ENCODE data around the gene PPARA. TPM values are rescaled to one million over a fixed set of nuclear protein-coding genes. Genes with fewer than 3 reads are reported as not detected.

PPARA gene
- polyA plus RNA-seq, 3 donors = 3.7 to 6.3 (median 4.9) TPM

GRCh38 chr22:46260038-46260437 lies 109.7 kb downstream of the PPARA start:
- TF ChIP-seq CTCF (IDR thresholded peaks at IDR 0.05) = no peak
- Mint-ChIP-seq H3K4me3 (no peak overlapping the region), H3K27ac (peak overlapping the region in 1 of 7 donors; percentile 61), H3K9me3 (peaks cover 8 to 28% (median 17%) of the 10 kb centered on the region in 7 donors), H3K4me1 (peaks cover 22% of the 10 kb centered on the region), H3K36me3 (peaks cover 12 to 21% of the 10 kb centered on the region in 2 donors), H3K27me3 (ENCODE audit: low read depth in 3 of 3) (peaks cover 25 to 33% (median 32%) of the 10 kb centered on the region in 3 donors)
- H3K9me3 ChIP-seq (replicated peaks in 1 of 2; ENCODE audit: control insufficient read depth in 1 of 2, insufficient read depth in 1 of 2, low read length in 2 of 2) = peaks cover 4 to 11% of the 10 kb centered on the region in 2 donors
- H3K27ac ChIP-seq (ENCODE audit: low read depth in 1 of 2, low read length in 2 of 2) = no peak overlapping the region
- WGBS (ENCODE audit: insufficient coverage) = 88% methylated on average over 5 of the region's 6 CpGs
- H3K4me3 ChIP-seq (replicated peaks in 1 of 3; ENCODE audit: low read depth in 2 of 3, low read length in 3 of 3) = no peak overlapping the region
- no peak overlapping the region for H2AFZ ChIP-seq (ENCODE audit: insufficient read depth, low read depth, low read length, poor library complexity, severe bottlenecking)
- DNase-seq = no peak
- peaks cover 5 to 27% of the 10 kb centered on the region in 2 donors for H3K27me3 ChIP-seq (ENCODE audit: control insufficient read depth in 2 of 2, insufficient read depth in 2 of 2, low read length in 2 of 2)
- intact Hi-C loops (cut with micrococcal nuclease) = no loop called here
- no peaks in the 10 kb centered on the region for H3K79me2 ChIP-seq (ENCODE audit: insufficient read depth, low read length)
- no peaks in the 10 kb centered on the region for H4K20me1 ChIP-seq (ENCODE audit: insufficient read depth, low read length)
- no peaks in the 10 kb centered on the region for H3K36me3 ChIP-seq (replicated peaks in 1 of 2; ENCODE audit: control insufficient read depth in 1 of 2, insufficient read depth in 2 of 2, low read length in 2 of 2)
- H3K4me1 ChIP-seq (ENCODE audit: control insufficient read depth in 1 of 2, insufficient read depth in 2 of 2, low read length in 2 of 2) = peaks cover 17 to 24% of the 10 kb centered on the region in 2 donors
- H3K9ac ChIP-seq (ENCODE audit: insufficient read depth, low read length, poor library complexity, severe bottlenecking) = no peak overlapping the region
- H3K4me2 ChIP-seq (replicated peaks; ENCODE audit: extremely low read depth, low read length, poor library complexity, severe bottlenecking) = no peak overlapping the region

- WGBS (ENCODE audit: insufficient coverage) = 11% methylated on average over 109 of the region's 109 CpGs
- peak; percentile 63 to 69 (median 64) for DNase-seq
- Histone ChIP-seq H3K9me3 (replicated peaks in 1 of 2; ENCODE audit: control insufficient read depth in 1 of 2, insufficient read depth in 1 of 2, low read length in 2 of 2) (peaks cover 4 to 11% of the 10 kb centered on the region in 2 donors), H3K27ac (ENCODE audit: low read depth in 1 of 2, low read length in 2 of 2) (no peak overlapping the region), H3K9ac (ENCODE audit: insufficient read depth, low read length, poor library complexity, severe bottlenecking) (peak overlapping the region; percentile 7), H3K79me2 (ENCODE audit: insufficient read depth, low read length) (no peaks in the 10 kb centered on the region), H2AFZ (ENCODE audit: insufficient read depth, low read depth, low read length, poor library complexity, severe bottlenecking) (peak overlapping the region; percentile 39), H3K4me3 (replicated peaks in 1 of 3; ENCODE audit: low read depth in 2 of 3, low read length in 3 of 3) (peak overlapping the region in 1 of 3 experiments; percentile 40), H3K4me1 (ENCODE audit: control insufficient read depth in 1 of 2, insufficient read depth in 2 of 2, low read length in 2 of 2) (peaks cover 21 to 32% of the 10 kb centered on the region in 2 donors), H3K4me2 (replicated peaks; ENCODE audit: extremely low read depth, low read length, poor library complexity, severe bottlenecking) (peak overlapping the region; percentile 53), H4K20me1 (ENCODE audit: insufficient read depth, low read length) (no peaks in the 10 kb centered on the region), H3K36me3 (replicated peaks in 1 of 2; ENCODE audit: control insufficient read depth in 1 of 2, insufficient read depth in 2 of 2, low read length in 2 of 2) (no peaks in the 10 kb centered on the region), H3K27me3 (ENCODE audit: control insufficient read depth in 2 of 2, insufficient read depth in 2 of 2, low read length in 2 of 2) (peaks cover 5 to 27% of the 10 kb centered on the region in 2 donors)
- no peak for TF ChIP-seq CTCF (IDR thresholded peaks at IDR 0.05)
- no peak overlapping the region for H3K27ac Mint-ChIP-seq
- H3K36me3 Mint-ChIP-seq = peaks cover 12 to 21% of the 10 kb centered on the region in 2 donors
- peaks cover 31 to 37% (median 31%) of the 10 kb centered on the region in 3 donors for H3K27me3 Mint-ChIP-seq (ENCODE audit: low read depth in 3 of 3)
- H3K4me1 Mint-ChIP-seq = peaks cover 29% of the 10 kb centered on the region
- intact Hi-C loops (cut with micrococcal nuclease) = no loop called here
- H3K4me3 Mint-ChIP-seq = peak overlapping the region; percentile 47 to 56
- peaks cover 14 to 35% (median 23%) of the 10 kb centered on the region in 7 donors for H3K9me3 Mint-ChIP-seq
Observed at GRCh38 chr22:46262449-46263215, 112.3 kb downstream of the PPARA start.
